ENCODE results near the gene AKAP17A. TPM values are rescaled to one million over a fixed set of nuclear protein-coding genes. Genes with fewer than 3 reads are reported as not detected.

Gene AKAP17A
- total RNA-seq, 1 experiment from 2014 or later: 35.4 TPM

DNA sequence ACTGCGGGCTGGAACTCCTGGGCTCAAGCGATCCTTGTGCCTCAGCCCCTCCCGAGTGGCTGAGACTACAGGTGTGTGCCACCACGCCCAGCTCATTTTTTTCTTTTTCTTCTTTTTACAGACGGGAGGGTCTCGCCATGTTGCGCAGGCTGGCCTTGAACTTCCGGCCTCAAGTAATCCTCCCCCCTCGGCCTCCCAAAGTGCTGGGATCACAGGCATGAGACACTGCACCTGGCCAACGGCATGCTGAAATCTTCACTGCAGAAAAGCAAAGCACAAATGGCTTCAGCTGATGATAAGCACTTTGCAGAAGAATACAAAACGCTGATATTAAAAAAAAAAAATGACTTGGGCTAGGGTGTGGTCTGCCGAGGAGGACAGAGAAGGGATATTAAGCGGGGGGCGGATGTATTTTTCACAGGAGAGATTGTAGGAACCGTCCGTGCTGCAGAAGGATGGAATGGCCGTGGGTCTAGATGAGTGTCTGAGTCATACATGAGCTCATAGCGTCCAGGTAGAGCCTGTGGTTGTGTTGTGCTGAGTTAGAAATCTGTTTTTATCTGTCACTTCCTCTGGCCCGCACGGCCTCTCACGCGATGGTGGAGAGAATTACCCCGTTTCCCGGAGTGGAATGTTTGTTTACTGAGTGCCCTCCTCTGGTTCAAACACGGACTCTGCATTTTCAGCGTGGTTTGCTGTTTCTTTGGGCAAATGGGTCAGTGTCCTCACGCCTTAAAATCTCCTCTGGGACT is 8.5 kb upstream of the AKAP17A start:
- Histone ChIP-seq H3K4me3 (replicated peaks in 1 of 2; ENCODE audit: low read depth in 1 of 2, low read length in 2 of 2) (peak overlapping the region; percentile 39 to 59), H3K9me3 (ENCODE audit: control insufficient read depth in 1 of 2, insufficient read depth in 1 of 2, low read depth in 1 of 2, low read length in 2 of 2) (no peaks in the 10 kb centered on the region), H3K9ac (ENCODE audit: low read length) (peak overlapping the region; percentile 52), H3K27ac (ENCODE audit: low read depth, low read length) (peak overlapping the region; percentile 49), H2AFZ (ENCODE audit: low read depth, low read length, poor library complexity, severe bottlenecking) (peak overlapping the region; percentile 78), H3K9me2 (ENCODE audit: insufficient read depth) (no peaks in the 10 kb centered on the region), H3K4me2 (ENCODE audit: low read length) (peak overlapping the region; percentile 91), H3K27me3 (ENCODE audit: insufficient read depth, low read length) (no peaks in the 10 kb centered on the region), H3K4me1 (ENCODE audit: control insufficient read depth in 1 of 2, insufficient read depth in 2 of 2, low read length in 2 of 2) (peaks cover 3 to 21% of the 10 kb centered on the region in 2 experiments; a peak in 3 of 4 replicates), H3K79me2 (ENCODE audit: insufficient read depth, low read length) (no peaks in the 10 kb centered on the region), H4K20me1 (ENCODE audit: insufficient read depth) (no peaks in the 10 kb centered on the region), H3K36me3 (ENCODE audit: control insufficient read depth in 1 of 2, insufficient read depth in 2 of 2, low read length in 2 of 2) (no peaks in the 10 kb centered on the region)
- DNase-seq (ENCODE audit: low read depth, low spot score) (peak; percentile 55), ATAC-seq (peak; percentile 82)
- TF ChIP-seq FOSL1 (IDR thresholded peaks at IDR 0.05; ENCODE audit: low read depth): peak; percentile 55; the same call in 1 of the 2 replicates
- no peak; the same call in 1 of the 2 replicates for TF ChIP-seq SP1 (IDR thresholded peaks at IDR 0.05; ENCODE audit: low read depth)
- TF ChIP-seq, protein P1, sequence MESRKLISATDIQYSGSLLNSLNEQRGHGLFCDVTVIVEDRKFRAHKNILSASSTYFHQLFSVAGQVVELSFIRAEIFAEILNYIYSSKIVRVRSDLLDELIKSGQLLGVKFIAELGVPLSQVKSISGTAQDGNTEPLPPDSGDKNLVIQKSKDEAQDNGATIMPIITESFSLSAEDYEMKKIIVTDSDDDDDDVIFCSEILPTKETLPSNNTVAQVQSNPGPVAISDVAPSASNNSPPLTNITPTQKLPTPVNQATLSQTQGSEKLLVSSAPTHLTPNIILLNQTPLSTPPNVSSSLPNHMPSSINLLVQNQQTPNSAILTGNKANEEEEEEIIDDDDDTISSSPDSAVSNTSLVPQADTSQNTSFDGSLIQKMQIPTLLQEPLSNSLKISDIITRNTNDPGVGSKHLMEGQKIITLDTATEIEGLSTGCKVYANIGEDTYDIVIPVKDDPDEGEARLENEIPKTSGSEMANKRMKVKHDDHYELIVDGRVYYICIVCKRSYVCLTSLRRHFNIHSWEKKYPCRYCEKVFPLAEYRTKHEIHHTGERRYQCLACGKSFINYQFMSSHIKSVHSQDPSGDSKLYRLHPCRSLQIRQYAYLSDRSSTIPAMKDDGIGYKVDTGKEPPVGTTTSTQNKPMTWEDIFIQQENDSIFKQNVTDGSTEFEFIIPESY (IDR thresholded peaks at IDR 0.05; ENCODE audit: extremely low read depth, insufficient replicate concordance, low read length): no peak
- TF ChIP-seq POLR2AphosphoS5 (IDR thresholded peaks at IDR 0.05; ENCODE audit: low read depth, low read length): 0 out of 2 replicates have a peak, but pooled peaks have one; percentile 18
- RAD21 ChIA-PET (ENCODE audit: low non-redundant PET in 1 of 2, low total read pairs in 2 of 2, uncharacterized antibody in 2 of 2, unreplicated experiment in 2 of 2): no interaction called here
- CTCF ChIA-PET: no interaction called here
- intact Hi-C loops (cut with micrococcal nuclease): loop anchor here (5.0 kb wide), 1 partner anchor 131 kb away; the partner anchor contains the start of gene ASMTL
- POLR2A ChIA-PET: no interaction called here
- BruUV-seq (replicated peaks): no TSS peak
